GM23338 (cell line): Measurements from ENCODE around the gene SRRT. TPM values are rescaled to one million over a fixed set of nuclear protein-coding genes. Genes with fewer than 3 reads are reported as not detected.

Source experiments
- ATAC-seq: fragments of 200-7000 bp; cut with Tn5 transposase; 3 replicates; pipeline ENCODE4 v1.9.1; 2020
- DNase-seq: peaks from one replicate; pipeline ENCODE4 v3.0.0-alpha.2; 2015; ENCODE audit warnings: low spot score
- H2AFZ ChIP-seq: fragments of 200-600 bp; sonication (generic); 2 replicates; pipeline ENCODE4 v1.8.0; 2016; ENCODE audit warnings: antibody characterized with exemption, mild to moderate bottlenecking, moderate library complexity
- H3F3A ChIP-seq: fragments of 200-600 bp; sonication (generic); replicated peaks from 2 replicates; pipeline ENCODE4 v1.8.0; 2017; ENCODE audit warnings: antibody characterized with exemption, mixed run types, low read depth
- H3K27ac ChIP-seq: fragments of 200-600 bp; sonication (generic); 2 replicates; pipeline ENCODE4 v1.6.1; 2016; ENCODE audit warnings: low read depth
- H3K27me3 ChIP-seq: fragments of 200-600 bp; sonication (generic); 2 replicates; pipeline ENCODE4 v1.8.0; 2016; ENCODE audit warnings: mild to moderate bottlenecking, mixed run types, moderate library complexity; ENCODE audit not compliant: insufficient read depth
- H3K36me3 ChIP-seq: fragments of 200-600 bp; sonication (generic); 2 replicates; pipeline ENCODE4 v1.8.0; 2016; ENCODE audit warnings: mild to moderate bottlenecking; ENCODE audit not compliant: insufficient read depth
- H3K4me1 ChIP-seq: fragments of 200-600 bp; sonication (generic); 2 replicates; pipeline ENCODE4 v1.8.0; 2016; ENCODE audit warnings: mild to moderate bottlenecking, moderate library complexity; ENCODE audit not compliant: insufficient read depth
- H3K4me2 ChIP-seq: fragments of 200-600 bp; sonication (generic); 2 replicates; pipeline ENCODE4 v1.7.1; 2017; ENCODE audit warnings: mixed run types
- H3K4me3 ChIP-seq: fragments of 200-600 bp; sonication (generic); 2 replicates; pipeline ENCODE4 v1.6.1; 2016; ENCODE audit warnings: mixed run types
- H3K79me2 ChIP-seq: fragments of 200-600 bp; sonication (generic); replicated peaks from 2 replicates; pipeline ENCODE4 v1.8.0; 2017; ENCODE audit warnings: mild to moderate bottlenecking; ENCODE audit not compliant: insufficient read depth
- H3K9me2 ChIP-seq: fragments of 200-600 bp; sonication (generic); 2 replicates; pipeline ENCODE4 v1.8.0; 2017; ENCODE audit not compliant: insufficient read depth
- H4K20me1 ChIP-seq: fragments of 200-600 bp; sonication (generic); replicated peaks from 2 replicates; pipeline ENCODE4 v1.8.0; 2017; ENCODE audit warnings: mild to moderate bottlenecking; ENCODE audit not compliant: insufficient read depth
- H3K27ac Mint-ChIP-seq: 2 replicates; pipeline ENCODE4 v1.8.0; 2020; ENCODE audit warnings: inconsistent platforms, mild to moderate bottlenecking, moderate library complexity, mixed read lengths
- H3K27me3 Mint-ChIP-seq: 3 replicates; pipeline ENCODE4 v1.8.0; 2022; ENCODE audit warnings: low read depth, mild to moderate bottlenecking, moderate library complexity, mixed read lengths, inconsistent platforms; ENCODE audit not compliant: insufficient read depth, poor library complexity
- H3K36me3 Mint-ChIP-seq: 3 replicates; pipeline ENCODE4 v1.8.0; 2021; ENCODE audit warnings: low read depth, mild to moderate bottlenecking, inconsistent platforms, moderate library complexity, mixed read lengths
- H3K4me1 Mint-ChIP-seq: 3 replicates; pipeline ENCODE4 v1.8.0; 2020; ENCODE audit warnings: mild to moderate bottlenecking, inconsistent platforms, mixed read lengths
- H3K4me3 Mint-ChIP-seq: 3 replicates; pipeline ENCODE4 v1.8.0; 2021; ENCODE audit warnings: moderate library complexity, mild to moderate bottlenecking, inconsistent platforms, mixed read lengths
- H3K9me3 Mint-ChIP-seq: 3 replicates; pipeline ENCODE4 v1.8.0; 2020; ENCODE audit warnings: moderate library complexity, mild to moderate bottlenecking, inconsistent platforms, mixed read lengths
- CREB1 ChIP-seq: fragments of 250-450 bp; sonication (Bioruptor Pico); IDR thresholded peaks from 2 replicates; pipeline ENCODE4 v1.5.0; 2020; ENCODE audit warnings: low read depth, mild to moderate bottlenecking, moderate library complexity
- CTCF ChIP-seq, 2 experiments: fragments of 200-600 bp in 1 of 2; sonication (generic) in 1 of 2; conservative IDR thresholded peaks; 2 replicates each; pipeline versions ENCODE4 v1.5.1 to v1.6.1; 2016 to 2017; ENCODE audit warnings: antibody characterized with exemption in 2 of 2, low read depth in 2 of 2, mild to moderate bottlenecking in 2 of 2, moderate library complexity in 1 of 2
- ETS1 ChIP-seq: IDR thresholded peaks from 2 replicates; pipeline ENCODE4 v1.6.1; 2016; ENCODE audit warnings: antibody characterized with exemption
- EZH2phosphoT487 ChIP-seq: fragments of 200-600 bp; sonication (generic); IDR thresholded peaks from one replicate; pipeline ENCODE4 v1.8.1; 2018; ENCODE audit warnings: antibody characterized with exemption; ENCODE audit not compliant: unreplicated experiment
- NANOG ChIP-seq: IDR thresholded peaks from 2 replicates; pipeline ENCODE4 v1.6.1; 2016; ENCODE audit warnings: antibody characterized with exemption, borderline replicate concordance
- POLR2AphosphoS5 ChIP-seq: IDR thresholded peaks from 2 replicates; pipeline ENCODE4 v1.6.1; 2016; ENCODE audit warnings: antibody characterized with exemption, low read depth
- REST ChIP-seq: IDR thresholded peaks from one replicate; pipeline ENCODE4 v1.6.1; 2018; ENCODE audit warnings: antibody characterized with exemption; ENCODE audit not compliant: unreplicated experiment
- STAT1 ChIP-seq: IDR thresholded peaks from one replicate; pipeline ENCODE4 v1.6.1; 2016; ENCODE audit warnings: antibody characterized with exemption; ENCODE audit not compliant: unreplicated experiment
- ZNF462 ChIP-seq: fragments of 250-450 bp; sonication (Bioruptor Pico); IDR thresholded peaks from 2 replicates; pipeline ENCODE4 v1.5.0; 2020; ENCODE audit warnings: mild to moderate bottlenecking, moderate library complexity
- polyA plus RNA-seq: library from polyadenylated mRNA; unstranded; fragments of >200 nt; fragmentation: Nextera tagmentation; extraction: Ambion mirVana; gene quantifications from 2 replicates; pipeline ENCODE4 v1.2.1, GENCODE V29; 2016
- total RNA-seq: library from RNA; depleted of rRNA; stranded (reverse); fragments of >200 nt; shearing (Covaris generic); gene quantifications from 2 replicates; pipeline ENCODE4 v1.2.3, GENCODE V29; 2014

The SRRT gene
- total and polyA plus RNA-seq, 2 experiments from 2014 or later, result 113 to 140 TPM

- TF ChIP-seq REST, result no peak
- TF ChIP-seq NANOG, result no peak
- TF ChIP-seq EZH2phosphoT487, result no peak
- no peak for TF ChIP-seq STAT1
- no peak for TF ChIP-seq ZNF462 (CRISPR knock-in tag)
Observed at GRCh38 chr7:100879685-100880261, 4.9 kb downstream of the SRRT start (continued).

- no peaks in the 10 kb centered on the region; the same call in 2 of the 3 replicates for H3K9me3 Mint-ChIP-seq
- Histone ChIP-seq H3K9me2 (no peaks in the 10 kb centered on the region), H3K27me3 (no peaks in the 10 kb centered on the region), H3F3A (peaks cover 36% of the 10 kb centered on the region), H3K4me3 (no peak overlapping the region), H4K20me1 (peaks cover 60% of the 10 kb centered on the region), H3K4me2 (no peak overlapping the region), H3K36me3 (peaks cover 58% of the 10 kb centered on the region), H3K27ac (no peak overlapping the region), H3K79me2 (peaks cover 72% of the 10 kb centered on the region), H2AFZ (no peak overlapping the region), H3K4me1 (peaks cover 8% of the 10 kb centered on the region)
- no peak overlapping the region; the same call in 2 of the 3 replicates for H3K4me3 Mint-ChIP-seq
- peak overlapping the region; percentile 27; the same call in 1 of the 2 replicates for H3K27ac Mint-ChIP-seq
- DNase-seq (no peak), ATAC-seq (no peak)
- H3K36me3 Mint-ChIP-seq, result peaks cover 94% of the 10 kb centered on the region
- H3K27me3 Mint-ChIP-seq, result peaks cover 12% of the 10 kb centered on the region
- peaks cover 36% of the 10 kb centered on the region for H3K4me1 Mint-ChIP-seq
- no peak for TF ChIP-seq ETS1
- TF ChIP-seq CTCF (conservative IDR thresholded peaks at IDR 0.05; ENCODE audit: low read depth in 2 of 2), result no peak
- no peak for TF ChIP-seq STAT1
- TF ChIP-seq NANOG, result no peak
- no peak for TF ChIP-seq CREB1 (CRISPR knock-in tag)
- no peak for TF ChIP-seq POLR2AphosphoS5
Observed at GRCh38 chr7:100880645-100881044, 5.7 kb downstream of the SRRT start.
